ENCODE measurements around the gene PLPP4.

The PLPP4 gene

DNA sequence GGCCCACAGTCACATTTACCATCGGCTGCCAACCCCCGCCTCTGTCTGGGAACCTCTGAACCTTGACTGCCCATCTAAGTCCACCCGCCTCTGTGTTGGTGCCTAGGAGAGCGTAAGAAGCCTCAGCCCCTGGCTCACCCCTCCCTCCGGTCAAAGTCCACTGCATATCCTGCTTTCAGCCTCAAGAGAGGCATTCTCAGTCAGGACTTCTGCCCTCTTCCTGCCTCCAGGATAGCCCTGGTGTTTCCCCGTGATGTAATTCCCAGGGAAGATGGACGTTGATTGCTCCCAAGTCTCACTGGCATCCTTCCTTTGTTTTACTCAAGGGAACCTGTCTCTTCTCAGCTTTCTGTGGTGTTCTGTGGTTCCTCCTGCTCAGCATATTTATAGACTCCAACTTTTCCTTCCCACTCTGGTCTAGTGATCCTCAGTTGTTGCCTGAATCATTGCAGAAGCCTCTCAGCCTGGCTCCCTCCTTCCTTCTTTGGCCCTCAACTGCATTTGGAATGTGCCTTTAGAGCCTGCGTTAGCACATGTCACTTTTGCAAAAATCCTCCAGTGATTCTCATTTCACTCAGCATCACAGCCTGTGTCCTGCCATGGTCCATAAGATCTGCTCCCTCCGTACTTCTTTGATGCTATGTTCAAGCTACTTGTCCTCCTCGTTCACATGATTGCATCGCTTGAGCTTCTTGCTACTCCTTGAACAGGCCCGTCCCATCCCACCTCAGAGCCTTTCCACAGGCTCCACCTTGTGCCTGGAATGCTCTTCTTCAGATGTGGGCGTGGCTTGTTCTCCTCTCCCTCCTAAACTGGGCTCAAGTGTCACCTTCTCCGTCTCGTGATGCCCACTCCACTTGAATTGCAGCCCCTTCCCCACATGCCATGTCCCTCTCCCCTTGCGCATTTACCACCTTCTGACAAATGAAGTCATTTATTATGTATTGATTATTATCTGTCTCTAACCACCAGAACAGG is 124.2 kb downstream of the PLPP4 start:
- no peak for DNase-seq

DNA sequence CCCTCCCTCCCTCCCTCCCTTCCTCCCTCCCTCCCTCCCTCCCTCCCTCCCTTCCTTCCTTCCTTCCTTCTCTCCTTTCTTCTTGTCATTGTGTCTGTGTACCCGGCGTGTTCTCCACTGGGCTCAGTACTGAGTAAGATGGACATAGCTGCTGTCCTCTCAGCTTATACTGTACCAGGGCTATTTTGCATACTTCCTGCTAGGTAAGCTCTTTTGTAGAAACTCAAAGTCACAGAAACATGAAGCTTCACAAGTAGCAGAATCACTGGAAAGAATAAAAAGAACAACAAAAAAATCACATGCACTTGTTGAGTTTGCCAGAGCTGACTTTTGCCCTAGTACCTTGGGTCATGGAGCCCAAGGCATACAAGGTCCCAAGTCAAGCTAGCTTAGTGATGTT is 125.7 kb downstream of the PLPP4 start:
- DNase-seq, result no peak

DNA sequence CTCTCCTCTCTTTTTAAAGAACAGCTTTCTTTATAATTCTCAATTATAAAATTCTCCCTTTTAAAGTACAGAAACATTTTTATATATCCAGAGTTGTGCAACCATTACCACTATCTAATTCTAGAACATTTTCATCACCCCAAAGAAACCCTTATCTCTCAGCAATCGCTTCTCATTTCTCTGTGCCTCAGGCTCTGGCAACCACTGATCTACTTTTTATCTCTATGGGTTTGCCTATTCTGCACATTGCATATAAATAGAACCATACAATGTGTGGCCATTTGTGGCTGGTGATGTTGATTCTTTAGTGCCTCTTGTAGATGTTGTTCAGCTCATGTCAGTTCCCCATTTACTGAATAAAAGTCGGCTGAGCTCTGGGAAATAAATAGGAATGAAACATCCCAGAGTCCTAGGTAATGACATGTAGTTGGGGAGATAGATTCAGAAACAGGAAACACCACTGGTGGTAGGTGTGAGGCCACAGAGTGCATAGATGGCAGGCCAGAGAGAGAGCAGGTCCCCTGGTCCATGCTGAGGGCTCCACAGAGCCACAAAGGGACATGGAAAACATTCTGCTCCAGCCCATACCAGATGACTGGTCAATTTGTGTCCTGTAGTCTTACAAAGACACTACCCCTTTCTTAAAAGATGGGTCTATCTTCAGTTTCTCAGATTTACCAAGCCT is 126.5 kb downstream of the PLPP4 start:
- DNase-seq, result no peak

DNA sequence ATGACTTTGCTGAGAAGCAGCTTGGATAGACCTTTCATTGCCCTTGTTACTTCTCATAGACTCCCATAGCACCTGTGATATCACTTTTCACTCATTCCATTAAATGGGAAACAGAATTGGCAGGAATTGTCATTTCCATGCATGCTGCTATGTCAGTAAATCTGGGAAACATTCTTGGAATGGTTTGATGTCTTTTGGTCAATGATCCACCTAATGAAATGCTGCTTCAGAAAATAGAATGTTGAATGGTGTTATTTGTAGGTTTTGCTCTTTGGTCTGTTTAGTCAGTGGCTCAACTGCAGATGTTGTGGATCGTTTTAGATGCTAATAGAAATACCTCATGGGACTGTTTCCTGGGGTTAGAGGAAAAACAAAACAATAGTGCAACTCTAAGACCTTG is 127.8 kb downstream of the PLPP4 start:
- DNase-seq, result no peak

DNA sequence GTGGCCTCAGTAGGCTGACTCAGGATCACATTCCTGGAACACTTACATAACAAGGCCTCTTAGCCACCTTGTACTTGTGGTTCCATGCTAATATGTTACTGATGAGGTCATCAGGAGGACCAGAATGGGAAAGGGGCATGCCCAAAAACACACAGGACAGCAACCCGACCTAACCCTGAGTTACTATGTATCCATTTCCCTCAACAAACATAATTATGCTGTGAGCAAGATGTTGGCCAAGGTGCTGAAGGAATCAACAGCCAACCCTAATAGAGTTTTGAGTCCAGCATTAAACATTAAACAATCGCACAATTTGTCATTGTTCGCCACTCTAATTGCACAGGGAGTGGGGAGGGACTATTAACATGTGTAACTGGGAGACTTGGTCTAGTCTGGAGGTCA is 129.4 kb downstream of the PLPP4 start:
- no peak for DNase-seq

- no peak for DNase-seq
These were observed 130.0 kb downstream of the PLPP4 start for GRCh38 chr10:120587061-120587460.

- no peak for DNase-seq
These were observed 131.3 kb downstream of the PLPP4 start for GRCh38 chr10:120588311-120588710.

DNA sequence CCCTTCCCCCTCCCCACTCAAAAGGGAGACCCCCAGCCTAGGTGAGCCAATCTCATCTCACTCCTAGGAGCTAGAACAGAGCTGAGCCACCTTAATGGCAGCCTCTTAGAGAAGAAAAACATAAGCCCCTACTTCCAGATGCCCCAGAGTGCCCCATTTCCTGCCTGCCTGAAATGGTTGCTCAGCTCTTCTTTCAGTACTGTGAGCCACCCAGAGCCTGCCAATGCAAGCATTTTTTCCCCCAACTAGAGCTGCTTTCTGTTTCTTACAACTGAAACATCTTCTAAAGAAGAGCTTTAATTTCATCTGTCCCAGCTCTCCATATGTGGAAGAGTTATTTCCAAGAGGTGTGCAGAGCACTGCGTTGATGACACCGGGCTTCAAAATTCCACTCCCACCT is 136.7 kb downstream of the PLPP4 start:
- no peak for DNase-seq

- no peak for DNase-seq
These were observed 140.9 kb downstream of the PLPP4 start for GRCh38 chr10:120597902-120598301.

DNA sequence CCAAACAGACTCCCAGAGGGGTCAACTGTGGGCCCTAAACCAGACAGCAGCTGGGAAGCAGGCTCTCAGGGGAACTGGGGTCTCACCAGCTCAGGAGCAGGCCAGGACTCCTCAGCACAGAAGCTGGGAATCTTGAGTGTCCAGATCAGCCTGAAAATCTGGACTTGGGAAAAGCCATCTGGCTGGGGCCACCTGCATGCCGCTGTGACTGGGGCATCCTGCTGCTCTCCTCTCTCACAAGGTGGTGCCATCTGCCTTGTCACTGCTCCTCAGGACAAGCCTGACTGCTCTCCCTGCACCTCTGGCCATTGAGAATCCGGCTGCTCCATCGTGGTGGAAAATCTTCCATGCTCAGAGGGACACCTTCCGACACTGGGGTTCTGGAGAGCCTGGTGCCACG is 141.4 kb downstream of the PLPP4 start:
- no peak for DNase-seq

GRCh38 chr10:120599200-120599724 is 142.2 kb downstream of the PLPP4 start:
- DNase-seq, result no peak

GRCh38 chr10:120600871-120601649 is 144.0 kb downstream of the PLPP4 start:
- no peak for DNase-seq

GRCh38 chr10:120601999-120602398 is 145.0 kb downstream of the PLPP4 start:
- DNase-seq, result no peak

GRCh38 chr10:120605410-120605809 is 148.4 kb downstream of the PLPP4 start:
- DNase-seq, result no peak

- no peak for DNase-seq
These were observed 149.2 kb downstream of the PLPP4 start for GRCh38 chr10:120606051-120606764.

- DNase-seq, result no peak
These were observed 150.1 kb downstream of the PLPP4 start for GRCh38 chr10:120607016-120607709.

- no peak for DNase-seq
These were observed 151.0 kb downstream of the PLPP4 start for GRCh38 chr10:120607710-120608703.

DNA sequence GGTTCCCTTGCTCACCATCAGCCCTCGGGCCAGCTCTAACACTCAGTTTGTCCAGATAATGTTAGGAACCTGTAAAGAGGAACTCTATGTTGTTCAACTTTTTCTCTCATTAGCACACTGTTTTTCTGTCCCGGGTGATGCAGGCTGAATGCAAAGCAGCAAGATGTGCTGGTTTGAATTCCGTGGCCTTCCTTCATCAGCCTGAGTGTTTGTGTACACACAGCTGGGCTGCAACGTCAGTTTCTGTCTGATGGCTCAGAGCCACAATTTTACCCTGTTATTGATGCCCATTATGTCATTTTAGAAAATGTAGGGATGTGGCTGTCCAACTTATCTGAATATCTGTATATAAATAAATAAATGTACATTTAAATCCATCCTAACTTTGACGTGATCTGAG is 152.0 kb downstream of the PLPP4 start:
- DNase-seq, result no peak

- no peak for DNase-seq
These were observed 153.8 kb downstream of the PLPP4 start for GRCh38 chr10:120610791-120611190.

DNA sequence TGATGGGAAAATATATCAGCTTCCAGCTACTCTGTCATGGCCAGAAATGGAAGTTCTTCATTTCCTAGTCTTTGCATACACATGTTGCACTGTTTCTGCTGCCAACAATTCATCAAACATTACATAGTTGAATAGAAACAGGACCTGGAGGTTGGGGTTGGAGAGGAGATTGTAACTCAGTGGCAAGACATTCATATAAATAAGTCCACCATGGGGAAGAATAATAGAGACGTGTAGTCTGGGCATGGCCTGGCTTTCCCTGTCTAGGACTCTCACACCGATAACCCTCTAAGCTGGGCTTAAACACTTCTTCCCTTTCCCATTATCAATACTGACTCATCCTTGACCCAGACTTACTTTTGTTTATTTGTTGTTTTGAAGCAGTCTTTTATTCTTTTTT is 155.7 kb downstream of the PLPP4 start:
- no peak for DNase-seq

All from activated CD4-positive, alpha-beta T cell treated with anti-CD3 and anti-CD28 coated beads, Interleukin-2, amount 50 U/mL, for 4 hours (primary cell).